Panc1 (cell line): ENCODE measurements around the gene MKLN1. TPM values are rescaled to one million over a fixed set of nuclear protein-coding genes. Genes with fewer than 3 reads are reported as not detected.

Experiments used
- ATAC-seq: fragments of 200-7000 bp; cut with Tn5 transposase; 2 replicates; pipeline ENCODE4 v1.9.1; 2020; ENCODE audit warnings: mild to moderate bottlenecking, moderate library complexity
- BruUV-seq: library from RNA; stranded (reverse); fragments of 400-500 nt; replicated peaks from 2 replicates; lab custom pipeline; 2021; lab: Mats Ljungman, UMichigan
- CTCF ChIA-PET: fragments of 300-600 bp; sonication (Branson Sonifier 250); formaldehyde crosslinking; loops from one replicate; lab custom pipeline; 2022; ENCODE audit warnings: antibody characterized with exemption; lab: Charles Lee
- POLR2A ChIA-PET: fragments of 300-600 bp; sonication (Branson Sonifier 250); formaldehyde crosslinking; loops from one replicate; lab custom pipeline; 2022; ENCODE audit warnings: antibody characterized with exemption; lab: Charles Lee
- DNase-seq: peaks from one replicate; pipeline ENCODE4 v3.0.0-alpha.2; 2010; ENCODE audit warnings: low read depth, low spot score
- H3K27ac ChIP-seq: 2 replicates; pipeline ENCODE4 v1.5.1; 2011; ENCODE audit warnings: mild to moderate bottlenecking, low read length, inconsistent platforms
- H3K27me3 ChIP-seq: fragments of 200-500 bp; sonication (Bioruptor generic); 2 replicates; pipeline ENCODE4 v1.6.0; 2014; ENCODE audit warnings: low read length, inconsistent platforms; ENCODE audit not compliant: control insufficient read depth, insufficient read depth
- H3K36me3 ChIP-seq: fragments of 200-500 bp; sonication (Bioruptor generic); 2 replicates; pipeline ENCODE4 v1.5.1; 2014; ENCODE audit warnings: inconsistent platforms, mild to moderate bottlenecking, low read length, moderate library complexity; ENCODE audit not compliant: control insufficient read depth, insufficient read depth
- H3K4me1 ChIP-seq: 2 replicates; pipeline ENCODE4 v1.5.1; 2011; ENCODE audit warnings: inconsistent platforms, mild to moderate bottlenecking, low read length, moderate library complexity; ENCODE audit not compliant: control insufficient read depth, insufficient read depth
- H3K4me3 ChIP-seq, 2 experiments: 2 replicates each; pipeline ENCODE4 v1.5.1; 2011 to 2012; ENCODE audit warnings: low read depth in 2 of 2, low read length in 2 of 2, mild to moderate bottlenecking in 2 of 2, inconsistent platforms in 1 of 2, moderate library complexity in 1 of 2
- H3K9me3 ChIP-seq: fragments of 200-500 bp; sonication (Bioruptor generic); 2 replicates; pipeline ENCODE4 v1.5.1; 2014; ENCODE audit warnings: low read depth, mild to moderate bottlenecking, inconsistent platforms, low read length, moderate library complexity; ENCODE audit not compliant: control insufficient read depth, insufficient read depth
- POLR2AphosphoS5 ChIP-seq: IDR thresholded peaks from 2 replicates; pipeline ENCODE4 v1.6.1; 2012; ENCODE audit warnings: mild to moderate bottlenecking, low read depth, low read length, moderate library complexity
- SIN3A ChIP-seq: IDR thresholded peaks from 2 replicates; pipeline ENCODE4 v1.6.1; 2012; ENCODE audit warnings: low read depth, mild to moderate bottlenecking, low read length, moderate library complexity, borderline replicate concordance; ENCODE audit not compliant: insufficient read depth
- TCF7L2 ChIP-seq: IDR thresholded peaks from 2 replicates; pipeline ENCODE4 v1.6.1; 2011; ENCODE audit warnings: mild to moderate bottlenecking, low read depth, low read length, inconsistent platforms
- in situ Hi-C: cut with HindIII; loops from 2 replicates; pipeline ENCODE4 v1.10.0; 2016; ENCODE audit warnings: low sequenced_read_pairs, low pct_unique_long_range_greater_than_20kb
- intact Hi-C: fragments of 100-400 bp; cut with micrococcal nuclease; formaldehyde crosslinking; loops from one replicate; pipeline ENCODE4 v1.10.0; 2022; ENCODE audit not compliant: unreplicated experiment
- total RNA-seq: library from RNA; stranded (reverse); gene quantifications from one replicate; pipeline ENCODE4 v1.2.1, GENCODE V29; 2021; ENCODE audit not compliant: unreplicated experiment
- TF ChIP-seq, protein P1 (sequence below), 2 experiments: IDR thresholded peaks; 2 replicates each; pipeline ENCODE4 v1.6.1; 2011 to 2012; ENCODE audit warnings: low read depth in 2 of 2, control low read depth in 1 of 2, low read length in 1 of 2, mild to moderate bottlenecking in 1 of 2, moderate library complexity in 1 of 2; ENCODE audit not compliant: insufficient read depth in 1 of 2
- TF ChIP-seq, protein P2 (sequence below): fragments of 450-650 bp; IDR thresholded peaks from 2 replicates; pipeline ENCODE4 v1.5.1; 2017; ENCODE audit warnings: mild to moderate bottlenecking

MKLN1 gene
- total RNA-seq, 1 experiment from 2014 or later = 46.4 TPM

DNA sequence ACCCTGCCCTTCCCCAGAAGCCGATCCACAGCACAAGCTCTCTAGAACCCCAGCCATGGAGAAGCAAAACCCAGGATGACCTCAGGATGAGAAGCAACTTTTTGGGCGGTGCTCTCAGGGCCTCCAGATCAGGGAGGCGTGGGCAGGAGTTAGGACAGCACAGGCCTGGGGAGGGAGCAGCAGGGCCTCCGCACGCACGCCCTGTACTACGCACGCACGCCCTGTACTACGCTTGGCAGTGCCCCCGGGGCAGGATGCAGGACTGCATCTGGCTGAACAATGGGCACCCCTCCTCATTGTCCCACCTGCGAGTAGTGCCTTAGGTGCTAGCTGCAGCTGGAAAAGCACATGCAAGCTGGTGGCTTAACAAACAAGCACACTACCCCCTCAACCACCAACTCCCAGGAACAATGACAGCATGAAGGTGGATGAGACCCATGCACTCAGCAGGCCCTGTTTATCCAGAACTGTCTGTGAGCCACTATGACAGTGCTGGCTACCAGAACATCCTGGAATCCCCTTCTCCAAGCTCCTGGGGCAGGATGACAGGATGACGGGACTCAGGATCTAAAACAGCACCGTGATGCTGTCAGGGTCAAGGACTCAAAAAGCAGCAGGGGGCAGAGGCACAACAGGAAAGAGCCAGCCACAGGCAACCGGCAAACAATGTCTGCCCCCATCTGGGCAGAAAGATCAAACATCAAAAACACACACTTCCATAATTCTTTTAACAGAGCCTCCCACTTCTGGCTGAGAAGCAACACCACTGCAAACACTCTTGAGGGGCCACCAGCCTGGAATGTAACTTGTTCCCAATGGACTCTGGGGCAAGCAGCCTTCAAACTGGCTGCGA lies 217.0 kb downstream of the MKLN1 start:
- Histone ChIP-seq H3K27ac (no peak overlapping the region), H3K4me3 (no peak overlapping the region), H3K36me3 (no peaks in the 10 kb centered on the region), H3K27me3 (no peaks in the 10 kb centered on the region), H3K9me3 (no peaks in the 10 kb centered on the region), H3K4me1 (peaks cover 15% of the 10 kb centered on the region)
- intact Hi-C loops = no loop called here
- POLR2A ChIA-PET = interaction anchor here (0.6 kb wide), 1 partner anchor 10 kb away, joined by 6 read pairs; no protein-coding TSS in a partner anchor
- CTCF ChIA-PET = no interaction called here
- TF ChIP-seq, protein P1, sequence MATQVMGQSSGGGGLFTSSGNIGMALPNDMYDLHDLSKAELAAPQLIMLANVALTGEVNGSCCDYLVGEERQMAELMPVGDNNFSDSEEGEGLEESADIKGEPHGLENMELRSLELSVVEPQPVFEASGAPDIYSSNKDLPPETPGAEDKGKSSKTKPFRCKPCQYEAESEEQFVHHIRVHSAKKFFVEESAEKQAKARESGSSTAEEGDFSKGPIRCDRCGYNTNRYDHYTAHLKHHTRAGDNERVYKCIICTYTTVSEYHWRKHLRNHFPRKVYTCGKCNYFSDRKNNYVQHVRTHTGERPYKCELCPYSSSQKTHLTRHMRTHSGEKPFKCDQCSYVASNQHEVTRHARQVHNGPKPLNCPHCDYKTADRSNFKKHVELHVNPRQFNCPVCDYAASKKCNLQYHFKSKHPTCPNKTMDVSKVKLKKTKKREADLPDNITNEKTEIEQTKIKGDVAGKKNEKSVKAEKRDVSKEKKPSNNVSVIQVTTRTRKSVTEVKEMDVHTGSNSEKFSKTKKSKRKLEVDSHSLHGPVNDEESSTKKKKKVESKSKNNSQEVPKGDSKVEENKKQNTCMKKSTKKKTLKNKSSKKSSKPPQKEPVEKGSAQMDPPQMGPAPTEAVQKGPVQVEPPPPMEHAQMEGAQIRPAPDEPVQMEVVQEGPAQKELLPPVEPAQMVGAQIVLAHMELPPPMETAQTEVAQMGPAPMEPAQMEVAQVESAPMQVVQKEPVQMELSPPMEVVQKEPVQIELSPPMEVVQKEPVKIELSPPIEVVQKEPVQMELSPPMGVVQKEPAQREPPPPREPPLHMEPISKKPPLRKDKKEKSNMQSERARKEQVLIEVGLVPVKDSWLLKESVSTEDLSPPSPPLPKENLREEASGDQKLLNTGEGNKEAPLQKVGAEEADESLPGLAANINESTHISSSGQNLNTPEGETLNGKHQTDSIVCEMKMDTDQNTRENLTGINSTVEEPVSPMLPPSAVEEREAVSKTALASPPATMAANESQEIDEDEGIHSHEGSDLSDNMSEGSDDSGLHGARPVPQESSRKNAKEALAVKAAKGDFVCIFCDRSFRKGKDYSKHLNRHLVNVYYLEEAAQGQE (IDR thresholded peaks at IDR 0.05; ENCODE audit: insufficient read depth in 1 of 2, low read depth in 2 of 2, low read length in 1 of 2) = no peak
- TF ChIP-seq TCF7L2 (no peak), POLR2AphosphoS5 (no peak), SIN3A (no peak)
- TF ChIP-seq, protein P2, sequence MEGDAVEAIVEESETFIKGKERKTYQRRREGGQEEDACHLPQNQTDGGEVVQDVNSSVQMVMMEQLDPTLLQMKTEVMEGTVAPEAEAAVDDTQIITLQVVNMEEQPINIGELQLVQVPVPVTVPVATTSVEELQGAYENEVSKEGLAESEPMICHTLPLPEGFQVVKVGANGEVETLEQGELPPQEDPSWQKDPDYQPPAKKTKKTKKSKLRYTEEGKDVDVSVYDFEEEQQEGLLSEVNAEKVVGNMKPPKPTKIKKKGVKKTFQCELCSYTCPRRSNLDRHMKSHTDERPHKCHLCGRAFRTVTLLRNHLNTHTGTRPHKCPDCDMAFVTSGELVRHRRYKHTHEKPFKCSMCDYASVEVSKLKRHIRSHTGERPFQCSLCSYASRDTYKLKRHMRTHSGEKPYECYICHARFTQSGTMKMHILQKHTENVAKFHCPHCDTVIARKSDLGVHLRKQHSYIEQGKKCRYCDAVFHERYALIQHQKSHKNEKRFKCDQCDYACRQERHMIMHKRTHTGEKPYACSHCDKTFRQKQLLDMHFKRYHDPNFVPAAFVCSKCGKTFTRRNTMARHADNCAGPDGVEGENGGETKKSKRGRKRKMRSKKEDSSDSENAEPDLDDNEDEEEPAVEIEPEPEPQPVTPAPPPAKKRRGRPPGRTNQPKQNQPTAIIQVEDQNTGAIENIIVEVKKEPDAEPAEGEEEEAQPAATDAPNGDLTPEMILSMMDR = no peak
- in situ Hi-C loops = no loop called here
- ATAC-seq (peak; percentile 40; the same call in 1 of the 2 replicates), DNase-seq (no peak)
- BruUV-seq = no TSS peak

DNA sequence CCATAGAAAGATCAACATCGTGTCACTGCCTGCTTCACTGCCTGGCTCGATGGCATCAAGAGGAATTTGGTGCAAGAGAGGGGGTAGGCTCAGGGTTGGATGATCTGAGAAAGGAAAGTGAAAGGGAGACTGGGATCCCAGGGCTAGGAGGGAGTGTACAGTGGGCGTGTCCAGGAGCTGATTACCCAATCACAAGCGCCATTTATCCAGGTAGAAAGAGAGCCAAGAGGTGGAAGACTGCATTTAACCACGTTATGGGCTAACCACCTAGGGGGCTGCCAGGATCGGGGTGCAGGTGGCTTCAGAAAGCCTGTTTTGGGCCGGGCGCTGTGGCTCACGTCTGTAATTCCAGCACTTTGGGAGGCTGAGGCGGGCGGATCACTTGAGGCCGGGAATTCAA lies 218.4 kb downstream of the MKLN1 start:
- Histone ChIP-seq H3K36me3 (no peaks in the 10 kb centered on the region), H3K9me3 (no peaks in the 10 kb centered on the region), H3K27me3 (no peaks in the 10 kb centered on the region), H3K4me1 (peaks cover 8% of the 10 kb centered on the region), H3K27ac (no peak overlapping the region), H3K4me3 (peak overlapping the region in 1 of 2 experiments; percentile 19; a peak in 1 of 4 replicates)
- TF ChIP-seq POLR2AphosphoS5 (no peak), SIN3A (no peak), TCF7L2 (no peak)
- TF ChIP-seq, protein P1 (IDR thresholded peaks at IDR 0.05; ENCODE audit: insufficient read depth in 1 of 2, low read depth in 2 of 2, low read length in 1 of 2) = no peak
- TF ChIP-seq, protein P2 = no peak
- POLR2A ChIA-PET = no interaction called here
- ATAC-seq (peak; percentile 54), DNase-seq (no peak)
- CTCF ChIA-PET = interaction anchor here (0.7 to 1.2 kb wide), 3 partner anchors 40 to 202 kb away, joined by 3 to 19 read pairs (median 13); no protein-coding TSS in a partner anchor
- in situ Hi-C loops (no loop called here), intact Hi-C loops (no loop called here)
- no TSS peak for BruUV-seq
